BJ (cell line): Measurements from ENCODE around the gene ZNRF4. TPM values are rescaled to one million over a fixed set of nuclear protein-coding genes. Genes with fewer than 3 reads are reported as not detected.

Experiments used
- CTCF ChIA-PET: fragments of 350-600 bp; formaldehyde crosslinking; extraction: SDS; loops from one replicate; lab custom pipeline; 2021; ENCODE audit warnings: antibody characterized with exemption, inconsistent platforms; lab: Yijun Ruan, JAX
- POLR2A ChIA-PET: fragments of 300-600 bp; sonication (Branson Sonifier 250); formaldehyde crosslinking; extraction: SDS; loops from one replicate; lab custom pipeline; 2021; ENCODE audit warnings: antibody characterized with exemption; lab: Charles Lee
- DNase-seq: peaks from one replicate; pipeline ENCODE4 v3.0.0-alpha.2; 2011; ENCODE audit warnings: low read depth
- H3K27me3 ChIP-seq: 2 replicates; pipeline ENCODE4 v1.6.0; 2011; ENCODE audit warnings: low read length; ENCODE audit not compliant: control insufficient read depth, insufficient read depth
- H3K36me3 ChIP-seq: 2 replicates; pipeline ENCODE4 v1.5.1; 2011; ENCODE audit warnings: low read length; ENCODE audit not compliant: control insufficient read depth, insufficient read depth
- H3K4me3 ChIP-seq: 2 replicates; pipeline ENCODE4 v1.5.1; 2011; ENCODE audit warnings: low read depth, mild to moderate bottlenecking, control low read depth, low read length
- CTCF ChIP-seq: IDR thresholded peaks from 2 replicates; pipeline ENCODE4 v1.5.1; 2011; ENCODE audit warnings: low read depth, mild to moderate bottlenecking, control low read depth, inconsistent platforms, low read length, moderate library complexity; ENCODE audit not compliant: insufficient read depth
- polyA plus RNA-seq: library from polyadenylated mRNA; depleted of rRNA; stranded (reverse); fragments of >200 nt; gene quantifications from 2 replicates; pipeline ENCODE4 v1.2.3, GENCODE V29; 2011

ZNRF4 gene
- polyA plus RNA-seq, 1 experiment = not detected

GRCh38 chr19:5472286-5472685 is 17.1 kb downstream of the ZNRF4 start:
- Histone ChIP-seq H3K4me3 (no peak overlapping the region), H3K27me3 (no peaks in the 10 kb centered on the region; the same call in 1 of the 2 replicates), H3K36me3 (no peaks in the 10 kb centered on the region)
- ChIA-PET CTCF (no interaction called here), POLR2A (no interaction called here)
- DNase-seq = no peak
- no peak for TF ChIP-seq CTCF

GRCh38 chr19:5473646-5474045 is 18.4 kb downstream of the ZNRF4 start:
- Histone ChIP-seq H3K4me3 (no peak overlapping the region), H3K36me3 (no peaks in the 10 kb centered on the region), H3K27me3 (peaks cover 9% of the 10 kb centered on the region)
- no peak for TF ChIP-seq CTCF
- no peak for DNase-seq
- ChIA-PET CTCF (no interaction called here), POLR2A (no interaction called here)

GRCh38 chr19:5477451-5478215 is 22.4 kb downstream of the ZNRF4 start:
- DNase-seq = no peak
- TF ChIP-seq CTCF = no peak
- H3K27me3 ChIP-seq = peaks cover 15% of the 10 kb centered on the region
- ChIA-PET CTCF (interaction anchor here (0.6 kb wide), 1 partner anchor 144 kb away, joined by 3 read pairs; no protein-coding TSS in a partner anchor), POLR2A (no interaction called here)
- no peak overlapping the region for H3K4me3 ChIP-seq
- no peaks in the 10 kb centered on the region for H3K36me3 ChIP-seq

GRCh38 chr19:5478241-5478924 is 23.2 kb downstream of the ZNRF4 start:
- no peak for DNase-seq
- Histone ChIP-seq H3K4me3 (no peak overlapping the region), H3K36me3 (no peaks in the 10 kb centered on the region), H3K27me3 (peaks cover 15% of the 10 kb centered on the region)
- ChIA-PET POLR2A (no interaction called here), CTCF (interaction anchor here (0.6 to 1.3 kb wide), 2 partner anchors 8 to 145 kb away, joined by 3 to 4 read pairs; no protein-coding TSS in a partner anchor)
- TF ChIP-seq CTCF = no peak

- POLR2A ChIA-PET = no interaction called here
- Histone ChIP-seq H3K27me3 (peaks cover 15% of the 10 kb centered on the region), H3K36me3 (no peaks in the 10 kb centered on the region), H3K4me3 (no peak overlapping the region)
- TF ChIP-seq CTCF = no peak
- DNase-seq = no peak
- CTCF ChIA-PET = interaction anchor here (1.3 kb wide), 1 partner anchor 9 kb away, joined by 4 read pairs; no protein-coding TSS in a partner anchor
These were observed 23.8 kb downstream of the ZNRF4 start for GRCh38 chr19:5478925-5479588.
